Measurements from ENCODE around the gene CACYBP.

The CACYBP gene

DNA sequence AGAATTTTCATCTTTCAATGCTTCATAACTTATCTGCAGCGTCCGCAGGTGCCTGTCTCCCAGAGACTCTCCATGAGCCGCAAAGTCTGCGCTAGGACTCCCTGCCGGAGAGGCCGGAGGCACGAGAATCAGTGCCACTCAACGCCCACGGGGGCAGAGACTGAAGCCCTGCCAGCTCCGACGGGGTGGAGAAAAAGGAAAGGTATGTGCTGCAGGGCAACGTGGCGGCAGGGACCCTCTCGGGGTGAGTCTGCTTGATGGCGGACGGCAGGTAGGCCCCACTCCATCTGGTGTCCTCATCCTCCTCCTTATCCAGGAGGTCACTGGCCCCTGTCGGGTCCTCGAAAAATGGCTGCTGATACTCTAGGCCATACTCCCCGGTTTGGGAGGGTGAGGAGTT lies 45.4 kb downstream of the CACYBP start:
- no peaks in the 10 kb centered on the region for H3K36me3 Mint-ChIP-seq (ENCODE audit: low read depth)
- no peaks in the 10 kb centered on the region for H3K9me3 Mint-ChIP-seq
- peaks cover 32% of the 10 kb centered on the region for H3K27me3 Mint-ChIP-seq (ENCODE audit: low read depth)
- H3K4me1 Mint-ChIP-seq (ENCODE audit: low read depth) = no peaks in the 10 kb centered on the region
- no peak overlapping the region for H3K27ac Mint-ChIP-seq
- no peak overlapping the region for H3K4me3 Mint-ChIP-seq

GRCh38 chr1:175045519-175045918 lies 45.8 kb downstream of the CACYBP start:
- H3K9me3 Mint-ChIP-seq = no peaks in the 10 kb centered on the region
- no peaks in the 10 kb centered on the region for H3K36me3 Mint-ChIP-seq (ENCODE audit: low read depth)
- no peak overlapping the region for H3K27ac Mint-ChIP-seq
- H3K4me3 Mint-ChIP-seq = no peak overlapping the region
- H3K27me3 Mint-ChIP-seq (ENCODE audit: low read depth) = peaks cover 32% of the 10 kb centered on the region
- H3K4me1 Mint-ChIP-seq (ENCODE audit: low read depth) = no peaks in the 10 kb centered on the region

DNA sequence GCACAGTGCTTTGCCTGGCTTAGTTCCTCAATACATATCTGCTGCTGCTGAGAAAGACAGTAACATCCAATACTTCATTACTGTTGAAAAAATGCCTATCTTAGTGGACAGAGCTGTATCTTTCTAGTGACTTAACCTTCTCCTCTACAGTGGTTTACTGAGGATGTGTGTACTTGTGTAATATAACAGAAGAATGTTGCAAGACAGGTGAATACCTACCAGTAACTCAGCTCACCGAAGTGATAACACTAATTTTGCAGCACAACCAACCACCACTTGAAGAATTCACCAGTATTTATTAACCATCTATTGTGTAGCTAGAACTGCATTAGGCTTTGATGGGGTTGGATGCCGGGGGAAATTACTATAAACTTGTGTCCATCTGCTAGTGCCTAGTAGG lies 51.2 kb downstream of the CACYBP start:
- H3K4me1 Mint-ChIP-seq (ENCODE audit: low read depth) = no peaks in the 10 kb centered on the region
- H3K27ac Mint-ChIP-seq = no peak overlapping the region
- peaks cover 49% of the 10 kb centered on the region for H3K27me3 Mint-ChIP-seq (ENCODE audit: low read depth)
- no peaks in the 10 kb centered on the region for H3K36me3 Mint-ChIP-seq (ENCODE audit: low read depth)
- no peak overlapping the region for H3K4me3 Mint-ChIP-seq
- no peaks in the 10 kb centered on the region for H3K9me3 Mint-ChIP-seq

DNA sequence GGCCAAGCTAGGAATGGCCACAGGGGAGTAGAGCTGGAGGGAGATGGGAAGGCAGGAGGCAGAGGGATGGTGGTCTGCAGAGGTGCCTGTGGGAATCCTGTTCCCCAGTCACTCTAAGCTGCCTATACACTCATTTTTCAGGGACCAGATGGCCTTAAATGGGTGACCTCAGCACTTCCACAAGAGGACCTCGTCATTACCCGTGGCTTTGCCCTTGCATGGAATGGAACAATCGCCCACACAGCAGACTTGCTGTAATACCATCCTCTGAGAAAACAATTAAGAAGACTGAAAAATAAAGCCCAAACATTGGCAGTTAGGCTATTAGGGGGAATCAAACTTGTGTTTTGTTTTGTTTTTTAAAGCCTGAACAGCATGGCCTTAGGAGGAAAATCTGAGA lies 55.0 kb downstream of the CACYBP start:
- Mint-ChIP-seq H3K9me3 (no peaks in the 10 kb centered on the region), H3K36me3 (ENCODE audit: low read depth) (no peaks in the 10 kb centered on the region), H3K4me3 (no peak overlapping the region), H3K4me1 (ENCODE audit: low read depth) (no peaks in the 10 kb centered on the region), H3K27ac (no peak overlapping the region), H3K27me3 (ENCODE audit: low read depth) (peaks cover 43% of the 10 kb centered on the region)

Data from T-helper 1 cell treated with Interleukin-12 subunit alpha and Interleukin-12 subunit beta and Interleukin-4 antibody, amounts not matched to agents 30 μg/mL and 1 μg/mL, for 36 hours (primary cell).